Measurements from ENCODE around the gene RPS19. TPM values are rescaled to one million over a fixed set of nuclear protein-coding genes. Genes with fewer than 3 reads are reported as not detected.
A peak's percentile ranks its signal among the peaks of the same experiment; 100 is the strongest.

The RPS19 gene
- total RNA-seq, 4 donors from 2014 or later: 595 to 1,336 (median 1,016) TPM

DNA sequence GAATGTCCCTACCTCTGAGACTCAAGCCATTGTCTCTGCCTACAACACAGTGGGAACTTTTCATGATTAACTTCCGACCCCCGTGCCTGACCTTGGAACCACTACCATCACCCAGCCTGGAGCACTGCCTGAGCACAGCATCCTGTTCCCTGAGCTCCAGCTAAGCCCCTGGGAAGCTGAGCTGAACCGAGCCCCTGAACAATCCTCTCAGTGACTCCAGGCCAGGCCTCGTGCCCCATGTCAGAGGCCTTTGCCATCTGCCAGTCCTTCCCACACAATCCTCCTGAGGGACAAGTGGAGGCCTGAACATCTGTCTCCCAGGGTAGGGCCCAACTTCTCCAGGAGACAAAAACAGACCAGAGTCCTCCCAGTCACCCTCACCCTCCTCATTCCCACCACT lies 46.1 kb upstream of the RPS19 start:
- Histone ChIP-seq H3K4me1 (no peaks in the 10 kb centered on the region), H3K27ac (no peak overlapping the region), H3K4me3 (no peak overlapping the region), H3K9me3 (no peaks in the 10 kb centered on the region), H3K27me3 (peaks cover 6% of the 10 kb centered on the region), H3K36me3 (no peaks in the 10 kb centered on the region)
- TF ChIP-seq POLR2A (IDR thresholded peaks at IDR 0.05) (no peak), EP300 (IDR thresholded peaks at IDR 0.05; ENCODE audit: low read depth) (no peak)
- TF ChIP-seq, protein P1, sequence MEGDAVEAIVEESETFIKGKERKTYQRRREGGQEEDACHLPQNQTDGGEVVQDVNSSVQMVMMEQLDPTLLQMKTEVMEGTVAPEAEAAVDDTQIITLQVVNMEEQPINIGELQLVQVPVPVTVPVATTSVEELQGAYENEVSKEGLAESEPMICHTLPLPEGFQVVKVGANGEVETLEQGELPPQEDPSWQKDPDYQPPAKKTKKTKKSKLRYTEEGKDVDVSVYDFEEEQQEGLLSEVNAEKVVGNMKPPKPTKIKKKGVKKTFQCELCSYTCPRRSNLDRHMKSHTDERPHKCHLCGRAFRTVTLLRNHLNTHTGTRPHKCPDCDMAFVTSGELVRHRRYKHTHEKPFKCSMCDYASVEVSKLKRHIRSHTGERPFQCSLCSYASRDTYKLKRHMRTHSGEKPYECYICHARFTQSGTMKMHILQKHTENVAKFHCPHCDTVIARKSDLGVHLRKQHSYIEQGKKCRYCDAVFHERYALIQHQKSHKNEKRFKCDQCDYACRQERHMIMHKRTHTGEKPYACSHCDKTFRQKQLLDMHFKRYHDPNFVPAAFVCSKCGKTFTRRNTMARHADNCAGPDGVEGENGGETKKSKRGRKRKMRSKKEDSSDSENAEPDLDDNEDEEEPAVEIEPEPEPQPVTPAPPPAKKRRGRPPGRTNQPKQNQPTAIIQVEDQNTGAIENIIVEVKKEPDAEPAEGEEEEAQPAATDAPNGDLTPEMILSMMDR (IDR thresholded peaks at IDR 0.05): no peak
- in situ Hi-C loops (cut with MboI; ENCODE audit: low pct_ligation_motif_present in 1 of 4, low pct_unique_long_range_greater_than_20kb in 1 of 4, low sequenced_read_pairs in 3 of 4) (no loop called here), intact Hi-C loops (cut with DNase I; ENCODE audit: low total_unique reads) (no loop called here)
- DNase-seq: no peak
- WGBS, 2 donors (ENCODE audit: low coverage in 1 of 2): 79 to 80% methylated on average over 2 to 4 of the region's 4 CpGs

DNA sequence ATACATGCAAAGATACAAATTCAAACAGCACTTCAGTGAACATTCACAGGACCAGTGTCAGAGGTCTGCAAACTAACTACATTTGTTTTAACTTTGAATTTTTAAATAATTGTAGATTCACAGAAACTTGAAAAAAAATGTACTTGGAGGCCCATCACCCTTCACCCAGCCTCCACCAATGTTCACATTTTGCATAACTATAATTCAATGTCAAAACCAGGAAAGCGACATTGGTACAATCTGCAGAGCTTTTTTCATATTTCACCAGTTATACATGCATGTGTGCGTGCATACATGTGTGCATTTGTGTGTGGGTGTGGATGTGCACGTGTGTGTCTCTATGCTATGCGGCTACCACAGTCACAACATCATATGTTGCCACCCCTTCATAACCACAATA lies 44.8 kb upstream of the RPS19 start:
- Histone ChIP-seq H3K4me1 (no peaks in the 10 kb centered on the region), H3K27me3 (peaks cover 3% of the 10 kb centered on the region), H3K36me3 (no peaks in the 10 kb centered on the region), H3K27ac (no peak overlapping the region), H3K9me3 (no peaks in the 10 kb centered on the region), H3K4me3 (no peak overlapping the region)
- in situ Hi-C loops (cut with MboI; ENCODE audit: low pct_ligation_motif_present in 1 of 4, low pct_unique_long_range_greater_than_20kb in 1 of 4, low sequenced_read_pairs in 3 of 4) (no loop called here), intact Hi-C loops (cut with DNase I; ENCODE audit: low total_unique reads) (no loop called here)
- WGBS, 2 donors (ENCODE audit: low coverage in 1 of 2): 71 to 91% methylated on average over 4 of the region's 4 CpGs
- no peak for DNase-seq
- no peak for TF ChIP-seq POLR2AphosphoS5 (IDR thresholded peaks at IDR 0.05)
- no peak for TF ChIP-seq EP300 (IDR thresholded peaks at IDR 0.05; ENCODE audit: low read depth)
- TF ChIP-seq POLR2A (IDR thresholded peaks at IDR 0.05): no peak
- TF ChIP-seq, protein P1 (IDR thresholded peaks at IDR 0.05): no peak

DNA sequence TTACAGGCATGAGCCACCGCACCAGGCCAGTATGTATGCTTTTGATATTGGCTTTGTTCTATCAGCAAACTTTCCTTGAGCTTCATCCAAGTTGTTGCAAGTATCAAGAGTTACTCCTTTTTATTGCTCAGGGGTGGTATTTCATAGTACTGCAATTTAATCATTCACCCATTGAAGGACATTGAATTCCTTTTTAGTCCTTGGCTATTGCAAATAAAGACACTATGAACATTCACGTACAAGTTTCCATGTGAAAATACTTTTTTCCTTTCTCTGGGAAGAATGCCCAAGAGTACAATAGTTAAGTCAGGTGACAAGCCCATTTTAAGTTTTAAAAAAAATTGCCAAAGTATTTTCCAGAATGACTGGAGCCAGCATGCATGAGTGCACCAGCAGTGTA lies 43.3 kb upstream of the RPS19 start:
- Histone ChIP-seq H3K27me3 (peaks cover 7% of the 10 kb centered on the region), H3K36me3 (no peaks in the 10 kb centered on the region), H3K9me3 (no peaks in the 10 kb centered on the region), H3K4me1 (no peaks in the 10 kb centered on the region), H3K4me3 (no peak overlapping the region), H3K27ac (no peak overlapping the region)
- in situ Hi-C loops (cut with MboI; ENCODE audit: low pct_ligation_motif_present in 1 of 4, low pct_unique_long_range_greater_than_20kb in 1 of 4, low sequenced_read_pairs in 3 of 4): no loop called here
- peak; percentile 28 for DNase-seq
- TF ChIP-seq POLR2A (IDR thresholded peaks at IDR 0.05) (no peak), POLR2AphosphoS5 (IDR thresholded peaks at IDR 0.05) (no peak), EP300 (IDR thresholded peaks at IDR 0.05; ENCODE audit: low read depth) (no peak)
- TF ChIP-seq, protein P1 (IDR thresholded peaks at IDR 0.05): no peak
- whole genome bisulfite sequencing, 2 donors (ENCODE audit: low coverage in 1 of 2): 33 to 49% methylated on average over 1 to 2 of the region's 2 CpGs
- intact Hi-C loops (cut with DNase I; ENCODE audit: low total_unique reads): no loop called here

DNA sequence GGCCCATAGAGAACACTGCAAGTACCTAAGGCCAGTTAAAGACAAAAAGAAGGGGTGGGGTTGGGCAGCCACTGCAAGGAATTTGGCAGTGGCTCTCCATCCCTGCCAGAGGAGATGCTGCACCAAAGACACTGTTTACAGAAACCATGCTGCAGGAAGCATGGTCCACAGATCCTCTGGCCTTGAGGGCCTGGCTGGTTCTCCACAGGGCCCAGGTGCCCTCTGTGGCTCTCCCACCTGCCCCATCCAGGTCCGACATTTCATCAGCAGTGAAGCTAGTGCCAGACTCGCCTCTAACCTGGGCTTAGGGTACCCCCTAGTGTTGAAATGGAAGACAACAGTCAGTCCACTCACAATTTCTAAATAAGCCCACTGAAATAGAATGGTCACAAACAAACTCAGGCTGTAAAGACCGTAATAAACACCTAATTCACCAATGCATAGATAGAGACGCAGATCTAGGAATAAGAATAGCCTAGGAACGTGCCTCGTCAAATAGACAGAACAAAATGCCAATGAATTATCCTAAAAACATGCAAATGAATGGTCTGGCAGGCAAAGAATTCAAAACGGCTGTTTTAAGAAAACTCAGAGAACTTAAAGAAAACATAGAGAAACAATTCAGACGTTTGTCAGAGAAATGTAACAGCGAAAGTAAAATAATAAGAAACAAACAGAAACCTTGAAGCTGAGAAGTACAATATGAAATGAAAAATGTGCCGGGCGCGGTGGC lies 38.9 kb upstream of the RPS19 start:
- Histone ChIP-seq H3K27me3 (peaks cover 19% of the 10 kb centered on the region), H3K4me3 (no peak overlapping the region), H3K4me1 (no peaks in the 10 kb centered on the region), H3K36me3 (no peaks in the 10 kb centered on the region), H3K27ac (no peak overlapping the region), H3K9me3 (no peaks in the 10 kb centered on the region)
- 31 to 59% methylated on average over 5 to 12 of the region's 12 CpGs for WGBS, 2 donors (ENCODE audit: low coverage in 1 of 2)
- intact Hi-C loops (cut with DNase I; ENCODE audit: low total_unique reads) (no loop called here), in situ Hi-C loops (cut with MboI; ENCODE audit: low pct_ligation_motif_present in 1 of 4, low pct_unique_long_range_greater_than_20kb in 1 of 4, low sequenced_read_pairs in 3 of 4) (loop anchor here in 1 of 4 donors (10.0 kb wide), 1 partner anchor 136 kb away; the partner anchor contains the start of gene CEACAM7)
- DNase-seq: peak; percentile 41
- no peak for TF ChIP-seq EP300 (IDR thresholded peaks at IDR 0.05; ENCODE audit: low read depth)
- TF ChIP-seq POLR2AphosphoS5 (IDR thresholded peaks at IDR 0.05): no peak
- TF ChIP-seq POLR2A (IDR thresholded peaks at IDR 0.05): no peak
- TF ChIP-seq, protein P1 (IDR thresholded peaks at IDR 0.05): peak; percentile 42 to 76 (median 60)
